Naive B cell (primary cell): ENCODE measurements around the gene PPP2R2C. TPM values are rescaled to one million over a fixed set of nuclear protein-coding genes. Genes with fewer than 3 reads are reported as not detected.
A peak's percentile ranks its signal among the peaks of the same experiment; 100 is the strongest.

Source experiments
- ATAC-seq, 2 donors: fragments of 150-1000 bp; cut with Tn5 transposase; 2 replicates each; pipeline ENCODE4 v1.10.0; 2021; ENCODE audit warnings: low read depth in 2 of 2, mild to moderate bottlenecking in 2 of 2, moderate library complexity in 2 of 2
- DNase-seq: peaks from one replicate; pipeline ENCODE4 v3.0.0; 2022
- H3K27ac Mint-ChIP-seq, 6 donors: one replicate each; pipeline ENCODE4 v1.8.0; 2020 to 2022; ENCODE audit warnings: mild to moderate bottlenecking in 6 of 6, mixed read lengths in 6 of 6, moderate library complexity in 5 of 6, inconsistent platforms in 2 of 6
- H3K27me3 Mint-ChIP-seq, 3 donors: one replicate each; pipeline ENCODE4 v1.8.0; 2021 to 2022; ENCODE audit warnings: mixed read lengths in 3 of 3, mild to moderate bottlenecking in 1 of 3
- H3K36me3 Mint-ChIP-seq, 2 donors: one replicate each; pipeline ENCODE4 v1.8.0; 2020 to 2022; ENCODE audit warnings: mixed read lengths in 2 of 2, inconsistent platforms in 1 of 2, mild to moderate bottlenecking in 1 of 2
- H3K4me1 Mint-ChIP-seq, 3 donors: one replicate each; pipeline ENCODE4 v1.8.0; 2020 to 2022; ENCODE audit warnings: mixed read lengths in 3 of 3, inconsistent platforms in 1 of 3, mild to moderate bottlenecking in 1 of 3, moderate library complexity in 1 of 3
- H3K4me3 Mint-ChIP-seq, 8 donors: one replicate each; pipeline ENCODE4 v1.8.0; 2020 to 2022; ENCODE audit warnings: mild to moderate bottlenecking in 8 of 8, mixed read lengths in 8 of 8, moderate library complexity in 8 of 8, inconsistent platforms in 2 of 8
- H3K9me3 Mint-ChIP-seq, 7 donors: one replicate each; pipeline ENCODE4 v1.8.0; 2020 to 2022; ENCODE audit warnings: mixed read lengths in 7 of 7, mild to moderate bottlenecking in 5 of 7, inconsistent platforms in 2 of 7, moderate library complexity in 1 of 7
- polyA plus RNA-seq, 6 donors: library from polyadenylated mRNA; unstranded; fragments of 300-500 nt; fragmentation: Illumina TruSeq; gene quantifications; one replicate each; pipeline ENCODE4 v1.2.3, GENCODE V29; 2021; ENCODE audit warnings: low read depth in 6 of 6

Gene PPP2R2C
- polyA plus RNA-seq, 6 donors from 2014 or later, result not detected

- Mint-ChIP-seq H3K4me3 (no peak overlapping the region), H3K36me3 (no peaks in the 10 kb centered on the region), H3K27me3 (peaks cover 7 to 39% (median 33%) of the 10 kb centered on the region in 3 donors), H3K4me1 (peaks cover 0 to 6% (median 1%) of the 10 kb centered on the region in 3 donors), H3K27ac (peak overlapping the region in 1 of 6 donors; percentile 76), H3K9me3 (peaks cover 0 to 3% (median 0%) of the 10 kb centered on the region in 7 donors)
- ATAC-seq, result no peak
- DNase-seq, result no peak
Measured at GRCh38 chr4:6354119-6354518, 118.3 kb downstream of the PPP2R2C start.

GRCh38 chr4:6352031-6352692 lies 120.3 kb downstream of the PPP2R2C start:
- H3K4me3 Mint-ChIP-seq, result no peak overlapping the region
- peaks cover 0 to 6% (median 1%) of the 10 kb centered on the region in 3 donors for H3K4me1 Mint-ChIP-seq
- no peak for ATAC-seq
- H3K9me3 Mint-ChIP-seq, result no peaks in the 10 kb centered on the region
- H3K27ac Mint-ChIP-seq, result no peak overlapping the region
- no peak for DNase-seq
- peaks cover 7 to 33% (median 33%) of the 10 kb centered on the region in 3 donors for H3K27me3 Mint-ChIP-seq
- H3K36me3 Mint-ChIP-seq, result no peaks in the 10 kb centered on the region

DNA sequence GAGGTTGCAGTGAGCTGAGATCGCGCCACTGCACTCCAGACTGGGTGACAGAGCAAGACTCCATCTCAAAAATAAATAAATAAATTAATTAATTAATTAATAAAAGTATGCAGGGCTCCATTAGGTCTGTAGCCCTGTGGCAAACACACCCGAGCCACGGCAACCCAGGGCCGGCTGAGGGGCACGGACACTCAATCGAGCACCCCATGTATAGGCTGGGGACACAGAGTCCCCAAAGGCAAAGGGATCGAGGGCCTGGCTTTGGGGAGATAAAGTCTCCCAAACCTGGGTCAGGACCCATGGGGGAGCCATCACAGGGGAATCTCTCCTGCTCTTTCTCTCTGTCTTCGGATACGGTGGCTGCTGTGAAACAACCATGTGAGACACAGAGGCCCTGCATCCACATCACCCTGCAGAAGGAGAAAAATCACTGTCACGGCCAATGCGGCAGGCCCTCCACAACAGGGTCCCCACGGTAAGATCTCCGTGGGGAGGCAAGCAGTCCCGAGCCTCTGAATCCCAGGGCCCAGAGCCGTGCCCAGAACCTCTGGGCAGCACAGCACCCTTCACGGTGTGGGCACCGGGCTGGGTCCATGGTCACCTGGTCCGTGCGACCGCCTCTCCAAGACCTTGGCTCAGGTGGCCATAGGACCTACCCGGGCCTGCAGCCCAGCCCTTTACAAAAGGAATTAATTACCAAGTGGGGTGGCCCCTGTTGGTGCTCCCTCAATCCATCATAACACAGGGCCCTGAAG lies 121.0 kb downstream of the PPP2R2C start:
- no peak overlapping the region for H3K4me3 Mint-ChIP-seq
- H3K36me3 Mint-ChIP-seq, result no peaks in the 10 kb centered on the region
- no peak overlapping the region for H3K27ac Mint-ChIP-seq
- H3K27me3 Mint-ChIP-seq, result peaks cover 7 to 33% (median 33%) of the 10 kb centered on the region in 3 donors
- DNase-seq (no peak), ATAC-seq (no peak)
- H3K9me3 Mint-ChIP-seq, result no peaks in the 10 kb centered on the region
- peaks cover 0 to 6% (median 1%) of the 10 kb centered on the region in 3 donors for H3K4me1 Mint-ChIP-seq

GRCh38 chr4:6350646-6351045 lies 121.8 kb downstream of the PPP2R2C start:
- Mint-ChIP-seq H3K9me3 (peaks cover 0 to 3% (median 0%) of the 10 kb centered on the region in 7 donors), H3K36me3 (no peaks in the 10 kb centered on the region), H3K27me3 (peaks cover 7 to 33% (median 33%) of the 10 kb centered on the region in 3 donors), H3K4me3 (no peak overlapping the region), H3K27ac (peak overlapping the region in 1 of 6 donors; percentile 29), H3K4me1 (peaks cover 0 to 6% (median 1%) of the 10 kb centered on the region in 3 donors)
- no peak for DNase-seq
- no peak for ATAC-seq

DNA sequence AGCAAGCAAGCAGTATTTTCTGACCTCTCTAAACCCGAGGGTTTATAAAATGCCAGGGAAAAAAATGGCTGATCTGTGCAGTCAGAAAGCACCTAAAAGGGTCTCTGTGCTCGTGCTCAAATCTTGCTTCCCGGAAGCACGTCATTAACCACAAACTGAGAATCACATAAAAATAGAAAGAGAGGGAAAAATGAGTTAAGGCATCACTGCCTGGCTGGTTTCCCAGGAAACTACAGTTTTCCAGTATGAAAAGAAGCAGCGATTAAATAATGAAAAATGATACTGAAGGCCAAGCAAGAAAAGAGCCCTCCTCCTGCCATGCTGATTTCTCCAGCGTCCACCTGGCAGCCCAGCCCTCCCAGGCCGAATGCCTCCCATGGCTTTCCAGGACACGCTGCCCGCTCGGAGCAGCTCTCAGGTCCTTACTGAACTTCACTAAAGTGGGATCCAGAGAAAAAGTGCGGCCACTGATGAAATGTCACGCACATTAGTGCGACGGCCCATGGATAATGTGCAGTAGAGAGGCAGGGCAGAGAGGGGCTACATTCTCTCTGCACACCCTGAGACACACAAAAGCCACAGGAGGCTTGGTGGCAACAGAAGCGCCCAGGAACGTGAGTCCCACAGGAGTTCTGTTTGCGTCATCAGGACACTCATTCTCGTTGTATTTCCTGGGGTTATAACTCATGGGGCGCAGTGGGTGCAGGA lies 122.4 kb downstream of the PPP2R2C start:
- ATAC-seq, result no peak
- peaks cover 0 to 3% (median 0%) of the 10 kb centered on the region in 7 donors for H3K9me3 Mint-ChIP-seq
- peaks cover 7 to 33% (median 30%) of the 10 kb centered on the region in 3 donors for H3K27me3 Mint-ChIP-seq
- no peak overlapping the region for H3K27ac Mint-ChIP-seq
- no peak for DNase-seq
- no peaks in the 10 kb centered on the region for H3K36me3 Mint-ChIP-seq
- H3K4me1 Mint-ChIP-seq, result peaks cover 0 to 6% (median 1%) of the 10 kb centered on the region in 3 donors
- H3K4me3 Mint-ChIP-seq, result no peak overlapping the region

GRCh38 chr4:6348408-6348807 lies 124.0 kb downstream of the PPP2R2C start:
- H3K9me3 Mint-ChIP-seq, result peaks cover 0 to 3% (median 0%) of the 10 kb centered on the region in 7 donors
- H3K27ac Mint-ChIP-seq, result no peak overlapping the region
- peaks cover 14 to 20% (median 15%) of the 10 kb centered on the region in 3 donors for H3K27me3 Mint-ChIP-seq
- no peaks in the 10 kb centered on the region for H3K36me3 Mint-ChIP-seq
- ATAC-seq (no peak), DNase-seq (no peak)
- no peak overlapping the region for H3K4me3 Mint-ChIP-seq
- H3K4me1 Mint-ChIP-seq, result no peaks in the 10 kb centered on the region

DNA sequence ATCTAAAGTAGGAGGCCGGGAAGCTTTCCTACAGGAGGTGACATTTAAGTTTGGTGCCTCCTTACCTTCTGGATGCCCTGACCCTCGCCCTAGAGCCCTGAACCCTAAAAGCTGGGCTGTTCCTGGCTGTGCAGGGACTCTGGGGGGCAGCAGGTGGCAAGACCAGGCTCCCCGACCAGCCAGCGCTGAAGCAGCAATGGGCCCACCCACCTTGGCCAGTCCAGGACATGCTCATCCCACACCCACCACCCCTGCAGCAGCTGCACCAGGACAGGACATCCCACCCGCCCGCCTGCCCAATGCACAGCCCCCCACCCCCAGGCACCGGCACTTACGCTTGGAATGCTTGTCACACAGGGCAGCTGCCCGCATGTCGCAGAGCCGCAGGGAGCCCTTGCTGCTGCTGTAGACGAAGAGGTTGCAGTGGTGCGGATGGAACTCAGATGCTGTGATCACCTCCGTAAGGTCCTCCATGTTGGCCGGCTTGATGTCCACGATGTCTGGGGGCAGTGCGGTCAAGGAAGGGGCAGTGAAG lies 124.8 kb downstream of the PPP2R2C start:
- ATAC-seq (no peak), DNase-seq (no peak)
- Mint-ChIP-seq H3K9me3 (peaks cover 0 to 3% (median 0%) of the 10 kb centered on the region in 7 donors), H3K4me3 (no peak overlapping the region), H3K27ac (no peak overlapping the region), H3K27me3 (peaks cover 9 to 16% (median 9%) of the 10 kb centered on the region in 3 donors), H3K4me1 (no peaks in the 10 kb centered on the region), H3K36me3 (no peaks in the 10 kb centered on the region)

DNA sequence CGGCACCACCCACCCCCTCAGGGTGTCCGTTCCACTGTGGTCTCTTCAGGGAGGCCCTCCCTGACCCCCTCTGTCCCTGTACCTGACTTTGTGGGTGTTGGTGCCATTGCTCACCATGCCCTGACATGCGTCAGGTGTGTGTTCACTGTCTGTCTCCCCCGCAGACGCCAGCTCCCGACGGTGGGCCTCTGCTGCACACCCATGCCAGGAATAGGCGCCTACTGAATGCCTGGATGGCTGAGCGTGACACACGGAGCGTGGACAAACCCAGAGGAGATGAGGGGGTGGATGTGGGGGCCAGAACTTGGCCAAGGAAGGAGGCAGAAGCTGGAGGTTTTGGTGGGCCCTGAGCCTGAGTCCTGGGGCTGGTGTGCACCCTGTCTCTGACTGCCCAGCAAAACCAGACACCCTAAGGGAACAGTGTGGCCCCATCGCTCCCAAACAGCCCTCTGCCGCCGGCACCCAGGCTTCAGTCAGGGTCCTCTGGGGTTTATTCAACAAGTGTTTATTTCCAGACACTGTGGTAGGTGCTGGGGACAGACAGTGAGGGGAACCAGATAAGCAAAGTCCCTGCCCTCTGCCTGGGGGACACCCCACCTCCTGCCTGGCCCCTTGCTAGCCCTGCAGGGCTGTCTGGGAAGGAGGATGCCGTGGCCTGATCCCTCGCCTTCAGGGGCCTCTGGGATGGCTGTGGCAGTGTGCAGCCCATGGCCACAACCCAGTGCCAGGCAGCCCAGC lies 125.9 kb downstream of the PPP2R2C start:
- Mint-ChIP-seq H3K4me3 (no peak overlapping the region), H3K27ac (no peak overlapping the region)

GRCh38 chr4:6345866-6346265 lies 126.5 kb downstream of the PPP2R2C start:
- Mint-ChIP-seq H3K27me3 (peaks cover 10 to 16% (median 13%) of the 10 kb centered on the region in 3 donors), H3K4me1 (no peaks in the 10 kb centered on the region), H3K36me3 (no peaks in the 10 kb centered on the region), H3K4me3 (no peak overlapping the region), H3K9me3 (peaks cover 0 to 3% (median 0%) of the 10 kb centered on the region in 7 donors), H3K27ac (no peak overlapping the region)
- DNase-seq (no peak), ATAC-seq (no peak)

More for the DNA sequence above, 125.9 kb downstream of the PPP2R2C start:
- Mint-ChIP-seq H3K4me1 (no peaks in the 10 kb centered on the region), H3K36me3 (no peaks in the 10 kb centered on the region), H3K9me3 (peaks cover 0 to 3% (median 0%) of the 10 kb centered on the region in 7 donors), H3K27me3 (peaks cover 3 to 14% (median 11%) of the 10 kb centered on the region in 3 donors)
- DNase-seq, result no peak
- no peak for ATAC-seq

- no peak overlapping the region for H3K27ac Mint-ChIP-seq
- H3K4me3 Mint-ChIP-seq, result no peak overlapping the region
- H3K9me3 Mint-ChIP-seq, result peaks cover 0 to 3% (median 0%) of the 10 kb centered on the region in 7 donors
- no peaks in the 10 kb centered on the region for H3K4me1 Mint-ChIP-seq
- H3K27me3 Mint-ChIP-seq, result peaks cover 13 to 16% (median 16%) of the 10 kb centered on the region in 3 donors
- ATAC-seq (no peak), DNase-seq (no peak)
- no peaks in the 10 kb centered on the region for H3K36me3 Mint-ChIP-seq
Measured at GRCh38 chr4:6345096-6345830, 127.2 kb downstream of the PPP2R2C start.

- Mint-ChIP-seq H3K27ac (no peak overlapping the region), H3K4me3 (no peak overlapping the region)
- DNase-seq, result no peak
Measured at GRCh38 chr4:6343939-6344408, 128.4 kb downstream of the PPP2R2C start.

More at GRCh38 chr4:6343939-6344408, 128.4 kb downstream of the PPP2R2C start:
- H3K36me3 Mint-ChIP-seq, result peaks cover 0 to under 1% of the 10 kb centered on the region in 2 donors
- peaks cover 16 to 29% (median 25%) of the 10 kb centered on the region in 3 donors for H3K27me3 Mint-ChIP-seq
- peaks cover 0 to 3% (median 0%) of the 10 kb centered on the region in 7 donors for H3K9me3 Mint-ChIP-seq
- no peak for ATAC-seq
- H3K4me1 Mint-ChIP-seq, result peaks cover 0 to 5% (median 0%) of the 10 kb centered on the region in 3 donors
